GM19438 (cell line): ENCODE results near the gene WDFY2.

Experiments
- ATAC-seq: cut with Tn5 transposase; IDR thresholded peaks from one replicate; pipeline ENCODE4 v1.9.1; 2021; ENCODE audit warnings: low read depth; ENCODE audit not compliant: unreplicated experiment

The WDFY2 gene

DNA sequence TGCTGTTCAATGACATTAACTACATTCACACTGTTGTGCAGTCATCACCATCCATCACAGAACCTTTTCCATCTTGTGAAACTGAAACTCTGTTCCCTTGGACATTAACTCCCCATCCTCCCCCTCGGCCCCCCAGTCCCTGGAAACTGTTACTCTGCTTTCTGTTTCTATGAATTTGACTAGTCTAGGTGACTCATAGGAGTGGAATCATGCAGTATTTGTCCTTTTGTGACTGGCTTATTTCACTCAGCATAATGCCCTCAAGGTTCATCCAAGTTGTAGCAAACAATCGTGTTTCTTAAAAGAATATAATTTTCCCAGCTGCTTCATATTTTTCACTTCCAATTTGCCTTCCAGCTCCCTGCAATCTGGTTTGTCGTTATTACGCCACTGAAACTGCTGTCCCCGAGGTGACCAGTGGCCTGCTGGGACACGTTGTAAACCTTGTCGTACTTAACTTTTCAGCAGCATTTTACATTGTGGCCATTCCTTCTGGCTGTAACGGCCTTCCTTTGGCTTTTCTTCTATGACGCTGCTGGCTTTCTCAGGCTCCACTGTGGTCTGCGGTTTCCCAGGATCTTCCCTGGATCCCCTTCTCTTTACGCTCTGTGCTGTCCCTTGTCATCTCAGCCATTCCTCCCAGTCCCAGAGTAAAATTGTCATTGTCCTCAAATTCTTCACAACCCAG lies 145.7 kb downstream of the WDFY2 start:
- no peak for ATAC-seq

DNA sequence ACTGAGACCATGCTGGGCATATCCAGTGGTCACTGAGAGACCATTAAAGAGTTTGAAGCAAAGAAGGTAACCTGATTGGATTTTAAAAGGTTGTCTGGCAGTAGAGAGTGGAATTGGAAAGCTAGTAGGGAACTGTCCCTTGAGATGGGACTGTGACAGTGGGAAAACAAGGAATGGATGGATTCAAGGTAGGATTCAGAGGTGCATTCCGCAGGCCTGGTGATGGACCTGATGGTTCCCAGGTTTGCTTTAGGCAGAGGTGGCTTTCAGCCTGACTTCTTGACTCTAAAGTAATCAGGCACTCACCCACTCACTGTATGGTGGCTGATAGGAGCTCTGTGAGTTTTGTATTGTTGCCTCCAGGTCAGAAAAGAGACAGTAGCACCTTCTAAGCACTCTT lies 146.7 kb downstream of the WDFY2 start:
- ATAC-seq, result no peak

DNA sequence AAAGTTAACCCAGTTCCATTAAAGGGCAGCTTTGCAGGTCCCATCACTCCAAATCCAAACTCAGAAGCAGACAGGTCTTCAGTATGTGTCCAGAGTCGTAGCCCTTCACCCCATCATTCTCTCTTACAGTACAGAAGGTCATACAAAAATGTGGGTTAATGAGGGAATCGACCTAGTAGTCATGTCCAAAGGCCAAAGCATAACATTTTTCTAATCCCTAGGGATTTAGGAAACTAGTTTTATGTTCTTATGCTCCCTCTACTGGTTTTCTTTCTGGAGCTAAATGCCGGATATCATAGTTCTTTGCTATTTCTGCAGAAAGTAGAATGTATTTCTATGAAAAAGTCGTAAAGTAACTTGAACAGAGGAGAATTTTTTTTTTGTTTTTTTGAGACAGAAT lies 147.5 kb downstream of the WDFY2 start:
- ATAC-seq, result no peak

GRCh38 chr13:51733374-51734298 lies 149.4 kb downstream of the WDFY2 start:
- ATAC-seq, result no peak

DNA sequence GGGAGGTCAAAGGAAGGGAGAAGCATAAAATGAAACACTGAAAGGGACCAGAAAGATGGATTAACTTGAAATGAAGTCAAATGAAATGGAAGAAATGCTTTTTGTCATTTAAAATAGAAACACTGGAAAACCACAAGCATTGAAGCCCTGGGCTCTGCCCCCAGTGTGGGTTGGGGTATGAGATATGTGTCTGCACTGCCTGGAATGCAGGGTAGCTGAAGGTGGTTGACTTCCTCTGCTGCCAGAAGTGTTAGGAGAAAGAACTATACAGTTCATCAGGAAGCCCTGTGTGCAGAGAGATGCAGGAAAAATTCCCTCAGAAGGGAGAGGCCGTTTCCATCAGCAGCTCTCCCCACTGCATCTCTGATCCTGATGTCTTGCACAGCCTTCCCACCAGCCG lies 150.5 kb downstream of the WDFY2 start:
- no peak for ATAC-seq

DNA sequence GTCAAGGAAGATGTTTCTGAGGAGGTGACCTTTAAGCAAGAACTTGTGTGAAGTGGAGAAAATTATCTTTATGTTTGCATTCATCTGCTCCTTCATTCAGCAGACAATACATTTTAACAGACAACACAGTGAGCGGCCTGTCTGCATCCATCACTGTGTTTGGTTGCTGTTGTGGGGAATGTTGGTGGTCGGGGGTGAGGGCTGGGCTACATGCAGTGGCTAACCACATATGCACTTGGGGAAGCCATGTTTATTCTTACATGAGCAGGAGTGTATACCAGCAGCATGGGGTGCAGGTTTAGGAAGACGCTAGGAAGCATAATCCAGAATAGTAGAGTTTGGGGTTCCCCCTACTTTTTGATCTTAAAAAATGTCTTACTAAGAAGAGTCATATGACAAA lies 153.3 kb downstream of the WDFY2 start:
- no peak for ATAC-seq

DNA sequence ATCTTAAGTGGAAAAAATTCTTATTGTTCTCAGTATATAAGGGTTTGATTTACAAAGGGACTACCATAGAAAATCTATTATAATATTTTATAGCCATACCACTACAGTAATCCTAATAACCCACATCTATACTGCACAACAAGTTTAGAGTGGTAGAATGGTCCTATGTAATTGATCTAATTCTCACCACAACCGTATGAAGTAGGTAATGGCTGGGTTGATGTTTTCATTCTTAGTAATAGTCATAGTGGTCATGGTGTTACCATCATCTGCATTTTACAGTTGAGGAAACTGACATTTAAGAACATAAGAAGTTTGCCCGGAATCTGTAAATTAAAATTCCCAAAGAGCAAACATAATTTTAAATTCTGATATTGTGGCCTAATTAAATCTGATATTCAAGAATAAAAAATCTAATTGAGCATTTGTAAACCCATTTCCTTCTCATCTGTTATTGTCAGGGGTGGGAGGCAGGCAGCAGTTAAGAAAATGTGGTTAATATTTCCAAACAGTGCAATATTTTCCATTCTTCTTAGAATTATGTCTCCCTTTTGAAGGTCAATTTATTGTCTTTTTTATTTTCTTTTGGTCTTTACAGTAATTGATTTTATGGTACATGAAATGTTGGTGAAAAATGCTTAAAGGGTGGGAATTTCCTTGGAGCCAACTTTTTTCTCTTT lies 154.1 kb downstream of the WDFY2 start:
- ATAC-seq, result no peak

- no peak for ATAC-seq
These were observed 154.9 kb downstream of the WDFY2 start for GRCh38 chr13:51739027-51739764.

GRCh38 chr13:51740698-51741097 lies 156.4 kb downstream of the WDFY2 start:
- no peak for ATAC-seq

- ATAC-seq, result no peak
These were observed 157.8 kb downstream of the WDFY2 start for GRCh38 chr13:51742031-51742430.

- ATAC-seq, result no peak
These were observed 158.3 kb downstream of the WDFY2 start for GRCh38 chr13:51742611-51743010.

- no peak for ATAC-seq
These were observed 161.0 kb downstream of the WDFY2 start for GRCh38 chr13:51745243-51745642.

- no peak for ATAC-seq
These were observed 162.5 kb downstream of the WDFY2 start for GRCh38 chr13:51746802-51747201.

DNA sequence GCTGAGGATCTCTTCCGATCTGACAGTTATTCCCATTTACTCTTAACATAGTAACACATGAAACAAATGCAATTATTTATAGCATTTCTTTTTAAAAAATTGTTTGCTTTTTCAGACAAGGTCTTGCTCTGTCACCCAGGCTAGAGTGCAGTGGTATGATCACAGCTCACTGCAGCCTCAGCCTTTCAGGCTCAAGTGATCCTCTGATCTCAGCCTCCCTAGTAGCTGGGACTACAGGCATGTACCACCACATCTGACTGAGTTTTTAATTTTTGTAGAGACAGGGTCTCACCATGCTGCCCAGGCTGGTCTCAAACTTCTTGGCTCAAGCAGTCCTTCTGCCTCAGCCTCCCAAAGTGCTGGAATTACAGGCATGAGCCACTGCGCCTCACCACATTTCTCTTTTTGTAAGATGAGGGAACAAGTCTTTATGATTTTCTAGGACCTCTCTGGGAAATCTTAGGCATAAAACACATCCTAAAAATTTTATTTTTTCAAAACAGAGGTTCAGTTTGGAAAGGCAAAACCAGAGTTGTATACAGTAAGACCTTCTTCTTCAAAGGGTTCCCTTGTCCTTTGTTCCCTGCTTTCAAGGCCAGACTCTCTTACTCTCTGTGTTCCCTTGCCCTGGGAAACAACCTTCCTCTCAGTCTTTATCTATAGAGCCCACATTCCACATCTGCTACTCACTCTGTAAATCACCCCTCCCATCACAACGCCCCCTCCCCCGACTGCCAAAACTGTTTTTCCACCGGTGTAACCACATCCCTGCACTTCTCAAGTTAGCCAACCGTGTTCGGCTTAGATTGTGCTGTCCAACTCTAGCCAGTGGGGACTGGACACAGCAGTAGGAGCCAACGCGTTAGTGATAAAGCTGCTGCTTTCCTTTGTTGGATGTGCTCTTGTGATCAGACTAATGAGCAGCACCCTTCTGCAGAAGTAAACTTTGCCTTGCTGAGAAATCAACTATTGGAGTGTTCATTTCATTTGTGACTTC lies 163.5 kb downstream of the WDFY2 start:
- ATAC-seq, result no peak

DNA sequence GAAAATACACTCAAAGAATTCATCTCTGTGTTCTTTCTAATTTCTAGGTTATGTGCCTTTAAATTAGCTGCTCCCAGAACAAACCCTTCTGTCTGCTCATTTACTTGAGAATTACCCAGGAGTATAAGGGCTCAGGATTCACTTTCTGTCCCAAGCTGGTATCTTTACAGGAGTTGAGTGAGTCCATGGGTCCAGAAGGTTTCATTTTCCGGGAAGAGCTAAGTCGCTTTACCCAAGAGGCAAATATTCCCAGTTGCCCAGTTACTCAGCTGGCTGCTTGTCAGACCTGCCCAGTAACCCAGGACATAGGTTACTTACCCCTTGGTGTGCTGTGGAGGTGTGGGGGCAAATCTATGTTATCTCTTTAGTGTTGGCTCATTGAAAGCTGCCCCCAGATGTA lies 172.4 kb downstream of the WDFY2 start:
- no peak for ATAC-seq

DNA sequence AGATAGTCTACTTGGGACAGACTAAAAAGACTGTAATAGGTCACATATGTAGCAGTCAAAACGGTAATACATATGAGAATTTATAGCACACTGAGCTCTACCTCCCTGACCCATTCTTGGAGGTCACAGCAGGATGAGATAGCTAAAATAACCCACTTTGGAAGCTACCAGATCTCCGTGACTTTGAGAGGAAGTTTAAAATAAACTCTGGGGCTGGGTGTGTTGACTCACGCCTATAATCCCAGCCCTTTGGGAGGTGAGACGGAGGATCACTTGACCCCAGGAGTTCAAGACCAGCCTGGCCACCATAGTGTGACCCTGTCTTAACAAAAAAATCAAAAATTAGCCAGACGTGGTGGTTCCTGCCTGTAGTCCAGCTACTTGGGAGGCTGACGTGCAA lies 174.4 kb downstream of the WDFY2 start:
- no peak for ATAC-seq

GRCh38 chr13:51759240-51759639 lies 175.0 kb downstream of the WDFY2 start:
- no peak for ATAC-seq

GRCh38 chr13:51760592-51760991 lies 176.3 kb downstream of the WDFY2 start:
- no peak for ATAC-seq

GRCh38 chr13:51761643-51762350 lies 177.5 kb downstream of the WDFY2 start:
- no peak for ATAC-seq
